IMR-90 (cell line): Measurements from ENCODE around the gene DDN. TPM values are rescaled to one million over a fixed set of nuclear protein-coding genes. Genes with fewer than 3 reads are reported as not detected.
A peak's percentile ranks its signal among the peaks of the same experiment; 100 is the strongest.

ENCODE experiments used
- ATAC-seq: fragments of 200-7000 bp; cut with Tn5 transposase; 2 replicates; pipeline ENCODE4 v1.9.1; 2020; ENCODE audit warnings: low read depth, mild to moderate bottlenecking, moderate library complexity
- BruUV-seq: library from RNA; stranded (reverse); fragments of 400-500 nt; replicated peaks from 2 replicates; lab custom pipeline; 2021; lab: Mats Ljungman, UMichigan
- CTCF ChIA-PET: fragments of 300-600 bp; formaldehyde crosslinking; extraction: SDS; loops from one replicate; lab custom pipeline; 2021; ENCODE audit warnings: antibody characterized with exemption; lab: Yijun Ruan, JAX
- POLR2A ChIA-PET: fragments of 300-600 bp; sonication (Branson Sonifier 250); formaldehyde crosslinking; loops from one replicate; lab custom pipeline; 2022; ENCODE audit warnings: antibody characterized with exemption; ENCODE audit not compliant: unreplicated experiment; lab: Charles Lee
- DNase-seq: peaks from one replicate; pipeline ENCODE4 v3.0.0; 2013
- H2AFZ ChIP-seq: replicated peaks from 2 replicates; pipeline ENCODE3; 2013; ENCODE audit warnings: low read length, mild to moderate bottlenecking; ENCODE audit not compliant: poor library complexity
- H2AK5ac ChIP-seq: 2 replicates; pipeline ENCODE4 v1.6.1; 2013; ENCODE audit warnings: low read depth, low read length, inconsistent platforms
- H2AK9ac ChIP-seq: replicated peaks from 2 replicates; pipeline ENCODE3; 2013; ENCODE audit warnings: mild to moderate bottlenecking, low read depth, low read length, moderate library complexity; ENCODE audit not compliant: poor library complexity
- H2BK120ac ChIP-seq: 2 replicates; pipeline ENCODE4 v1.6.1; 2013; ENCODE audit warnings: low read depth, low read length, inconsistent platforms
- H2BK15ac ChIP-seq: 3 replicates; pipeline ENCODE4 v1.6.1; 2013; ENCODE audit warnings: low read depth, low read length, inconsistent platforms
- H2BK20ac ChIP-seq: 2 replicates; pipeline ENCODE4 v1.6.1; 2013; ENCODE audit warnings: low read depth, mild to moderate bottlenecking, inconsistent platforms, low read length, moderate library complexity
- H2BK5ac ChIP-seq: 2 replicates; pipeline ENCODE4 v1.6.1; 2013; ENCODE audit warnings: mild to moderate bottlenecking, low read depth, low read length, inconsistent platforms; ENCODE audit not compliant: poor library complexity, severe bottlenecking
- H3K14ac ChIP-seq: replicated peaks from 2 replicates; pipeline ENCODE4 v1.6.1; 2013; ENCODE audit warnings: low read depth, low read length, inconsistent platforms
- H3K18ac ChIP-seq: 2 replicates; pipeline ENCODE4 v1.6.1; 2013; ENCODE audit warnings: low read depth, low read length, control low read depth
- H3K23ac ChIP-seq: 2 replicates; pipeline ENCODE4 v1.6.1; 2013; ENCODE audit warnings: low read depth, low read length, inconsistent platforms
- H3K27ac ChIP-seq: 2 replicates; pipeline ENCODE4 v1.5.1; 2013; ENCODE audit warnings: mild to moderate bottlenecking, control low read depth, low read length; ENCODE audit not compliant: insufficient read depth
- H3K27me3 ChIP-seq: 2 replicates; pipeline ENCODE4 v1.6.1; 2013; ENCODE audit warnings: low read length; ENCODE audit not compliant: control insufficient read depth, insufficient read depth
- H3K36me3 ChIP-seq: 2 replicates; pipeline ENCODE4 v1.6.1; 2013; ENCODE audit warnings: low read length, mixed read lengths; ENCODE audit not compliant: control insufficient read depth, insufficient read depth
- H3K4ac ChIP-seq: 2 replicates; pipeline ENCODE4 v1.6.1; 2013; ENCODE audit warnings: low read depth, low read length, inconsistent platforms
- H3K4me1 ChIP-seq: 2 replicates; pipeline ENCODE4 v1.6.1; 2013; ENCODE audit warnings: low read length, mixed read lengths; ENCODE audit not compliant: control insufficient read depth, insufficient read depth
- H3K4me2 ChIP-seq: 2 replicates; pipeline ENCODE4 v1.6.1; 2013; ENCODE audit warnings: low read depth, mild to moderate bottlenecking, control low read depth, low read length, moderate library complexity
- H3K4me3 ChIP-seq: 2 replicates; pipeline ENCODE4 v1.5.1; 2013; ENCODE audit warnings: low read depth, mild to moderate bottlenecking, control low read depth, low read length, moderate library complexity; ENCODE audit not compliant: insufficient read depth
- H3K56ac ChIP-seq: 2 replicates; pipeline ENCODE4 v1.6.1; 2013; ENCODE audit warnings: low read length, inconsistent platforms; ENCODE audit not compliant: insufficient read depth; ENCODE audit errors: extremely low read depth
- H3K79me1 ChIP-seq, 2 experiments: 2 replicates each; pipeline ENCODE4 v1.6.1; 2013; ENCODE audit warnings: low read length in 2 of 2, inconsistent platforms in 1 of 2, low read depth in 1 of 2
- H3K9ac ChIP-seq: 2 replicates; pipeline ENCODE4 v1.6.1; 2013; ENCODE audit warnings: low read depth, low read length, control low read depth
- H3K9me1 ChIP-seq: 2 replicates; pipeline ENCODE4 v1.6.1; 2013; ENCODE audit warnings: low read length, inconsistent platforms; ENCODE audit not compliant: insufficient read depth
- H3K9me3 ChIP-seq: 2 replicates; pipeline ENCODE4 v1.6.1; 2013; ENCODE audit warnings: low read length; ENCODE audit not compliant: control insufficient read depth, insufficient read depth
- H4K20me1 ChIP-seq: 2 replicates; pipeline ENCODE4 v1.6.1; 2013; ENCODE audit warnings: low read length, inconsistent platforms; ENCODE audit not compliant: insufficient read depth
- H4K5ac ChIP-seq: 2 replicates; pipeline ENCODE4 v1.6.1; 2013; ENCODE audit warnings: mild to moderate bottlenecking, low read depth, low read length, control low read depth
- H4K8ac ChIP-seq, 2 experiments: 2 replicates each; pipeline ENCODE4 v1.6.1; 2013; ENCODE audit warnings: low read depth in 2 of 2, low read length in 2 of 2, control low read depth in 1 of 2, inconsistent platforms in 1 of 2
- H4K91ac ChIP-seq: 2 replicates; pipeline ENCODE4 v1.6.1; 2013; ENCODE audit warnings: low read depth, low read length, inconsistent platforms; ENCODE audit not compliant: insufficient read depth
- BHLHE40 ChIP-seq: fragments of 150-350 bp; IDR thresholded peaks from 2 replicates; pipeline ENCODE4 v1.6.1; 2016; ENCODE audit warnings: mild to moderate bottlenecking, low read depth, low read length
- CEBPB ChIP-seq: IDR thresholded peaks from 2 replicates; pipeline ENCODE4 v1.6.1; 2012; ENCODE audit warnings: low read depth, low read length, improper control_type of control experiment
- CHD1 ChIP-seq: IDR thresholded peaks from 2 replicates; pipeline ENCODE4 v1.6.1; 2012; ENCODE audit warnings: low read depth, low read length, improper control_type of control experiment
- CTCF ChIP-seq: conservative IDR thresholded peaks from 2 replicates; pipeline ENCODE4 v1.5.1; 2012; ENCODE audit warnings: mild to moderate bottlenecking, low read depth, low read length, improper control_type of control experiment
- FOS ChIP-seq: fragments of 150-350 bp; IDR thresholded peaks from 2 replicates; pipeline ENCODE4 v1.6.1; 2016; ENCODE audit warnings: low read depth, low read length
- MAFK ChIP-seq: IDR thresholded peaks from 2 replicates; pipeline ENCODE4 v1.6.1; 2012; ENCODE audit warnings: low read depth, low read length, improper control_type of control experiment
- MAZ ChIP-seq: IDR thresholded peaks from 2 replicates; pipeline ENCODE4 v1.6.1; 2012; ENCODE audit warnings: low read depth, mild to moderate bottlenecking, low read length, improper control_type of control experiment, moderate library complexity, borderline replicate concordance
- MXI1 ChIP-seq: IDR thresholded peaks from 2 replicates; pipeline ENCODE4 v1.6.1; 2012; ENCODE audit warnings: low read depth, mild to moderate bottlenecking, low read length, moderate library complexity, borderline replicate concordance
- POLR2A ChIP-seq: IDR thresholded peaks from 2 replicates; pipeline ENCODE4 v1.6.1; 2012; ENCODE audit warnings: mild to moderate bottlenecking, low read depth, low read length
- RAD21 ChIP-seq: IDR thresholded peaks from 2 replicates; pipeline ENCODE4 v1.6.1; 2012; ENCODE audit warnings: low read length, improper control_type of control experiment
- RCOR1 ChIP-seq: IDR thresholded peaks from 2 replicates; pipeline ENCODE4 v1.6.1; 2012; ENCODE audit warnings: mild to moderate bottlenecking, low read length, improper control_type of control experiment; ENCODE audit not compliant: insufficient replicate concordance
- RFX5 ChIP-seq: IDR thresholded peaks from 2 replicates; pipeline ENCODE4 v1.8.0; 2012; ENCODE audit warnings: low read depth, mild to moderate bottlenecking, low read length, moderate library complexity
- USF2 ChIP-seq: fragments of 150-350 bp; IDR thresholded peaks from 2 replicates; pipeline ENCODE4 v1.6.1; 2017; ENCODE audit warnings: mild to moderate bottlenecking, antibody characterized with exemption, low read length, low read depth
- WGBS, 2 experiments: methylation state at CpG; one replicate each; pipeline versions ENCODE4 v1.1.5 to v1.1.7; 2013; ENCODE audit warnings: missing lambda C conversion rate in 2 of 2; ENCODE audit not compliant: insufficient read length in 1 of 2; ENCODE audit errors: extremely low coverage in 2 of 2; 5-methylcytosine and 5-hydroxymethylcytosine counted together
- dilution Hi-C: fragments of 300-500 bp; cut with HindIII; formaldehyde crosslinking; loops from one replicate; pipeline ENCODE4 v1.14.3; 2018; ENCODE audit warnings: low sequenced_read_pairs; ENCODE audit not compliant: unreplicated experiment
- in situ Hi-C: fragments of 300-500 bp; cut with MboI; formaldehyde crosslinking; loops from 3 replicates; pipeline ENCODE4 v1.14.3; 2019; ENCODE audit warnings: low sequenced_read_pairs, inconsistent platforms, mixed read lengths
- intact Hi-C: fragments of 100-400 bp; cut with micrococcal nuclease; formaldehyde crosslinking; loops from 2 replicates; pipeline ENCODE4 v1.10.0; 2022
- polyA plus RNA-seq, 3 experiments: library from polyadenylated mRNA; depleted of rRNA; stranded (reverse); fragments of >200 nt; gene quantifications; 2 replicates each; pipeline ENCODE4 v1.2.3, GENCODE V29; 2012; ENCODE audit warnings: low replicate concordance in 1 of 3
- total RNA-seq: library from RNA; depleted of rRNA; stranded (reverse); fragments of >200 nt; gene quantifications from 2 replicates; pipeline ENCODE4 v1.2.3, GENCODE V29; 2012
- TF ChIP-seq, protein P1 (sequence below): fragments of 150-350 bp; IDR thresholded peaks from 2 replicates; pipeline ENCODE4 v1.6.1; 2016; ENCODE audit warnings: low read depth, mild to moderate bottlenecking, low read length, moderate library complexity, borderline replicate concordance

Gene DDN
- total and polyA plus RNA-seq, 2 of the 4 experiments (the other 2 are of a cell fraction), result 0.18 to 0.21 TPM

DNA sequence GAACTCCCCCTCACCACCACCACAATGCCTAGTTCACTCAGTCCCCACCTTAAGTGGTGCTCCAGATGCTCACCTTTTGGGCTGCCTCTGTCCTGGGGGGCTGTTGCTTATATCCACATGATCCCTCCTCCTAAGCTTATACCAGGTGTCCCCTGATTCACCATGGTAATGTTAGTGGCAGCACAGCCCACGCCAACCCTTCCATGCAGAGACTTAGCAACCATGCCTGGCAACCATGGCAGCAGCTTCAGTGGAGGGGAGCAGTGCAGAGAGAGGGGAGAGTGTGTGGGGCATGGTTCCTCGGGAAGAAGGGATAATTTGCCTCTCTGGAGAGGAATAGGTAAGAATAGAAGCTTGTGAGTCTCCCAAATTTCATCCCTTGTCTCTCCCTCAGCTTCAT, 1.2 kb upstream of the DDN start:
- H2AK5ac ChIP-seq, result no peak overlapping the region
- 0 out of 2 replicates have a peak overlapping the region, but pooled peaks have one; percentile 12 for H3K23ac ChIP-seq
- H4K5ac ChIP-seq, result no peak overlapping the region
- no peak for DNase-seq
- H2AK9ac ChIP-seq, result peak overlapping the region; percentile 43
- no peak overlapping the region for H2BK20ac ChIP-seq
- H3K4me2 ChIP-seq, result no peak overlapping the region
- in situ Hi-C loops (no loop called here), intact Hi-C loops (no loop called here), dilution Hi-C loops (no loop called here)
- CTCF ChIA-PET, result interaction anchor here (0.6 to 1.2 kb wide), 2 partner anchors 14 to 15 kb away, joined by 3 read pairs; no protein-coding TSS in a partner anchor
- H3K36me3 ChIP-seq, result peaks cover 31% of the 10 kb centered on the region
- H2BK15ac ChIP-seq, result no peak overlapping the region
- 0 out of 2 replicates have a peak overlapping the region, but pooled peaks have one; percentile 50 for H3K14ac ChIP-seq
- H2AFZ ChIP-seq, result no peak overlapping the region
- H4K8ac ChIP-seq, result no peak overlapping the region
- no peak overlapping the region for H3K4ac ChIP-seq
- no peak overlapping the region for H3K18ac ChIP-seq
- H3K4me1 ChIP-seq, result peaks cover 14% of the 10 kb centered on the region
- H3K9ac ChIP-seq, result no peak overlapping the region
- peaks cover 6% of the 10 kb centered on the region; the same call in 1 of the 2 replicates for H4K20me1 ChIP-seq
- POLR2A ChIA-PET, result no interaction called here
- no peak for ATAC-seq
- BruUV-seq, result no TSS peak
- no peaks in the 10 kb centered on the region for H3K9me3 ChIP-seq
- WGBS, 2 experiments, result no CpG with 5 or more reads among the region's 2 CpGs
- H2BK120ac ChIP-seq, result no peak overlapping the region
- H3K56ac ChIP-seq, result no peak overlapping the region
- no peak overlapping the region for H4K91ac ChIP-seq
- peaks cover 0 to 9% of the 10 kb centered on the region in 2 experiments; a peak in 2 of 4 replicates for H3K79me1 ChIP-seq
- TF ChIP-seq CTCF (no peak), FOS (no peak), MXI1 (no peak), MAZ (no peak), USF2 (no peak), BHLHE40 (no peak), POLR2A (no peak), RFX5 (no peak), RCOR1 (no peak), CHD1 (no peak), CEBPB (no peak), RAD21 (no peak), MAFK (no peak)
- TF ChIP-seq, protein P1, sequence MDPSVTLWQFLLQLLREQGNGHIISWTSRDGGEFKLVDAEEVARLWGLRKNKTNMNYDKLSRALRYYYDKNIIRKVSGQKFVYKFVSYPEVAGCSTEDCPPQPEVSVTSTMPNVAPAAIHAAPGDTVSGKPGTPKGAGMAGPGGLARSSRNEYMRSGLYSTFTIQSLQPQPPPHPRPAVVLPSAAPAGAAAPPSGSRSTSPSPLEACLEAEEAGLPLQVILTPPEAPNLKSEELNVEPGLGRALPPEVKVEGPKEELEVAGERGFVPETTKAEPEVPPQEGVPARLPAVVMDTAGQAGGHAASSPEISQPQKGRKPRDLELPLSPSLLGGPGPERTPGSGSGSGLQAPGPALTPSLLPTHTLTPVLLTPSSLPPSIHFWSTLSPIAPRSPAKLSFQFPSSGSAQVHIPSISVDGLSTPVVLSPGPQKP, result no peak
- H3K4me3 ChIP-seq, result no peak overlapping the region
- no peak overlapping the region for H3K27ac ChIP-seq
- peaks cover 3% of the 10 kb centered on the region for H3K9me1 ChIP-seq
- no peak overlapping the region for H2BK5ac ChIP-seq
- peaks cover 16% of the 10 kb centered on the region; the same call in 1 of the 2 replicates for H3K27me3 ChIP-seq
